ENCODE data around the gene COPRS.

DNA sequence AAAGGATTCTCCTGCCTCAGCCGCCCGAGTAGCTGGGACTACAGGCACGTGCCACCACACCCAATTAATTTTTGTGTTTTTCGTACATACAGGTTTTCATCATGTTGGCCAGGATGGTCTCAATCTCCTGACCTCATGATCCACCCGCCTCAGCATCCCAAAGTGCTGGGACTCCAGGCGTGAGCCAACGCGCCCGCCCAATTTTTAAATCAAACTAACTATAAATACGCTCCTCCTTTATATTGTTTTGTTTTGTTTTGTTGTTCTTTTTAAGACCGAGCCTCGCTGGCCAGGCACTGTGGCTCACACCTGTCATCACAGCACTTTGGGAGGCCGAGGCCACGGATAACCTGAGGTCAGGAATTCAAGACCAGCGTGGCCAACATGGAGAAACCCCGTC, 44.4 kb upstream of the COPRS start:
- no peak for TF ChIP-seq ZBTB7A (CRISPR knock-in tag; IDR thresholded peaks at IDR 0.05)
- no peak for TF ChIP-seq TCF12 (IDR thresholded peaks at IDR 0.05)
- TF ChIP-seq TCF12 (CRISPR knock-in tag; IDR thresholded peaks at IDR 0.05) = no peak
- no peak for TF ChIP-seq MED1 (CRISPR knock-in tag; IDR thresholded peaks at IDR 0.05)
- no peak for TF ChIP-seq MAZ (IDR thresholded peaks at IDR 0.05; ENCODE audit: borderline replicate concordance, low read depth, low read length)
- no peak for TF ChIP-seq MAZ (CRISPR knock-in tag; IDR thresholded peaks at IDR 0.05; ENCODE audit: low read depth)
- TF ChIP-seq EP300 (IDR thresholded peaks at IDR 0.05; ENCODE audit: low read depth in 2 of 2, low read length in 2 of 2) = no peak
- no peak for TF ChIP-seq EP300 (CRISPR knock-in tag; IDR thresholded peaks at IDR 0.05; ENCODE audit: borderline replicate concordance)
- no peak for TF ChIP-seq ZNF274 (CRISPR knock-in tag; IDR thresholded peaks at IDR 0.05)
- TF ChIP-seq NFE2L2 (IDR thresholded peaks at IDR 0.05; ENCODE audit: low read length) = no peak
- TF ChIP-seq, protein P1, sequence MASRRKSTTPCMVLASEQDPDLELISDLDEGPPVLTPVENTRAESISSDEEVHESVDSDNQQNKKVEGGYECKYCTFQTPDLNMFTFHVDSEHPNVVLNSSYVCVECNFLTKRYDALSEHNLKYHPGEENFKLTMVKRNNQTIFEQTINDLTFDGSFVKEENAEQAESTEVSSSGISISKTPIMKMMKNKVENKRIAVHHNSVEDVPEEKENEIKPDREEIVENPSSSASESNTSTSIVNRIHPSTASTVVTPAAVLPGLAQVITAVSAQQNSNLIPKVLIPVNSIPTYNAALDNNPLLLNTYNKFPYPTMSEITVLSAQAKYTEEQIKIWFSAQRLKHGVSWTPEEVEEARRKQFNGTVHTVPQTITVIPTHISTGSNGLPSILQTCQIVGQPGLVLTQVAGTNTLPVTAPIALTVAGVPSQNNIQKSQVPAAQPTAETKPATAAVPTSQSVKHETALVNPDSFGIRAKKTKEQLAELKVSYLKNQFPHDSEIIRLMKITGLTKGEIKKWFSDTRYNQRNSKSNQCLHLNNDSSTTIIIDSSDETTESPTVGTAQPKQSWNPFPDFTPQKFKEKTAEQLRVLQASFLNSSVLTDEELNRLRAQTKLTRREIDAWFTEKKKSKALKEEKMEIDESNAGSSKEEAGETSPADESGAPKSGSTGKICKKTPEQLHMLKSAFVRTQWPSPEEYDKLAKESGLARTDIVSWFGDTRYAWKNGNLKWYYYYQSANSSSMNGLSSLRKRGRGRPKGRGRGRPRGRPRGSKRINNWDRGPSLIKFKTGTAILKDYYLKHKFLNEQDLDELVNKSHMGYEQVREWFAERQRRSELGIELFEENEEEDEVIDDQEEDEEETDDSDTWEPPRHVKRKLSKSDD (CRISPR knock-in tag; IDR thresholded peaks at IDR 0.05; ENCODE audit: low read depth) = no peak
- TF ChIP-seq, protein P2, sequence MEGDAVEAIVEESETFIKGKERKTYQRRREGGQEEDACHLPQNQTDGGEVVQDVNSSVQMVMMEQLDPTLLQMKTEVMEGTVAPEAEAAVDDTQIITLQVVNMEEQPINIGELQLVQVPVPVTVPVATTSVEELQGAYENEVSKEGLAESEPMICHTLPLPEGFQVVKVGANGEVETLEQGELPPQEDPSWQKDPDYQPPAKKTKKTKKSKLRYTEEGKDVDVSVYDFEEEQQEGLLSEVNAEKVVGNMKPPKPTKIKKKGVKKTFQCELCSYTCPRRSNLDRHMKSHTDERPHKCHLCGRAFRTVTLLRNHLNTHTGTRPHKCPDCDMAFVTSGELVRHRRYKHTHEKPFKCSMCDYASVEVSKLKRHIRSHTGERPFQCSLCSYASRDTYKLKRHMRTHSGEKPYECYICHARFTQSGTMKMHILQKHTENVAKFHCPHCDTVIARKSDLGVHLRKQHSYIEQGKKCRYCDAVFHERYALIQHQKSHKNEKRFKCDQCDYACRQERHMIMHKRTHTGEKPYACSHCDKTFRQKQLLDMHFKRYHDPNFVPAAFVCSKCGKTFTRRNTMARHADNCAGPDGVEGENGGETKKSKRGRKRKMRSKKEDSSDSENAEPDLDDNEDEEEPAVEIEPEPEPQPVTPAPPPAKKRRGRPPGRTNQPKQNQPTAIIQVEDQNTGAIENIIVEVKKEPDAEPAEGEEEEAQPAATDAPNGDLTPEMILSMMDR (CRISPR knock-in tag; IDR thresholded peaks at IDR 0.05) = no peak

Data from HepG2 (cell line).